K562 (cell line): ENCODE results near the gene CAMK1D. TPM values are rescaled to one million over a fixed set of nuclear protein-coding genes. Genes with fewer than 3 reads are reported as not detected.

Experiments used
- C11orf30 ChIP-seq: fragments of 450-650 bp; IDR thresholded peaks from 2 replicates; pipeline ENCODE4 v1.6.1; 2016; ENCODE audit warnings: low read depth, mild to moderate bottlenecking
- EP400 ChIP-seq: fragments of 450-650 bp; IDR thresholded peaks from 2 replicates; pipeline ENCODE4 v1.6.1; 2017; ENCODE audit warnings: antibody characterized with exemption, mild to moderate bottlenecking, moderate library complexity
- FOXA3 ChIP-seq, 2 experiments: fragments of 450-650 bp in 1 of 2; sonication (generic) in 1 of 2; formaldehyde crosslinking; IDR thresholded peaks in 1 of 2; conservative IDR thresholded peaks in 1 of 2; 2 replicates each; pipeline versions ENCODE4 v1.4.0 to v1.8.0; 2020 to 2022; ENCODE audit warnings: mild to moderate bottlenecking in 2 of 2, missing genetic modification reagents in 1 of 2
- MEIS2 ChIP-seq: fragments of 450-650 bp; IDR thresholded peaks from 2 replicates; pipeline ENCODE4 v1.6.1; 2014; ENCODE audit warnings: mild to moderate bottlenecking; ENCODE audit not compliant: partially characterized antibody
- NBN ChIP-seq: fragments of 450-650 bp; IDR thresholded peaks from 2 replicates; pipeline ENCODE4 v1.6.1; 2016; ENCODE audit warnings: low read depth, mild to moderate bottlenecking
- RB1 ChIP-seq: fragments of 450-650 bp; IDR thresholded peaks from 2 replicates; pipeline ENCODE4 v1.6.1; 2017; ENCODE audit warnings: low read depth, mild to moderate bottlenecking
- ZNF316 ChIP-seq: fragments of 450-650 bp; IDR thresholded peaks from 2 replicates; pipeline ENCODE4 v1.6.1; 2016
- polyA plus RNA-seq, 8 experiments: library from polyadenylated mRNA; depleted of rRNA in 4 of 8; stranded (reverse) in 5 of 8; unstranded in 3 of 8; fragments of >200 nt; fragmentation: Nextera tagmentation in 2 of 8; fragmentation: Illumina TruSeq in 1 of 8; extraction: Ambion mirVana in 2 of 8; extraction: Trizol in 1 of 8; gene quantifications; 2 replicates each; pipeline versions ENCODE4 v1.2.1 to v1.2.3, GENCODE V29; 2011 to 2014; ENCODE audit warnings: inconsistent platforms in 1 of 8, missing spikeins in 1 of 8
- total RNA-seq, 7 experiments: library from RNA; depleted of rRNA in 6 of 7; stranded (reverse); fragments of >200 nt in 6 of 7; fragmentation: Illumina TruSeq in 2 of 7; extraction: Trizol in 2 of 7; gene quantifications; 2 replicates each; pipeline versions ENCODE4 v1.2.1 to v1.2.3, GENCODE V29; 2011 to 2021; ENCODE audit warnings: low replicate concordance in 1 of 7
- TF ChIP-seq, protein P1 (sequence below): sonication (generic); formaldehyde crosslinking; IDR thresholded peaks from 2 replicates; pipeline ENCODE4 v1.8.1; 2023; ENCODE audit warnings: mild to moderate bottlenecking, missing genetic modification reagents
- TF ChIP-seq, protein P2 (sequence below): fragments of 250-450 bp; sonication (Bioruptor Pico); IDR thresholded peaks from 2 replicates; pipeline ENCODE4 v1.4.0; 2020

Gene CAMK1D
- total and polyA plus RNA-seq, 9 of the 15 experiments (the other 6 are each of a cell fraction or from before 2014, with no cell fraction given) = 0.12 to 0.24 (median 0.20) TPM; not detected in 5

DNA sequence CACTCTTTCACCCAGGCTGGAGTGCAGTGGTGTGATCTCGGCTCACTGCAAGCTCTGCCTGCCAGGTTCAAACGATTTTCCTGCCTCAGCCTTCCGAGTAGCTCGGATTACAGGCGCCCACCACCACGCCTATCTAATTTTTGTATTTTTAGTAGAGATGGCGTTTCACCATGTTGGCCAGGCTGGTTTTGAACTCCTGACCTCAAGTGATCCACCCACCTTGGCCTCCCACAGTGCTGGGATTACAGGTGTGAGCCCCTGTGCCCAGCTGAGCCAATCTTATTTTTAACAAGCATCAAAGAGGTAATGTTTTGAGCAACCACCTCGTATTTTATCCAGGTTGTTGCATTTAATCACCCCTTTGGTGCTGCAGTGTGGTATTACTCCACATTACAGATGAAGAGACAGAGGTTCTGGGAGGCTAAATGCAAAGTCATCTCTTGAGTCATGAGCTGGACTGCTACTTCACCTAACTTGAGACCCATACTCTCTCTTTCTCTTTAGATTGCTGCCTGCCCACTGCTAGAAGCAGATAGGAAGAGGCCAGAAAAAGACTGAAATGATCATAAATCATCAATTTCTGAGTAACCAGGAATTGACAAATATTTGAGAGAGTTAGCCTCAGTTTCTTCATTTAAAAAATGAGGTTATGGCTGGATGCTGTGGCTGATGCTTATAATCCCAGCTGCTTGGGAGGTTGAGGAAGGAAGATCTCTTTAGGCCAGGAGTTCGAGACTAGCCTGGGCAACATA is 116.2 kb downstream of the CAMK1D start (continued):
- TF ChIP-seq, protein P1, sequence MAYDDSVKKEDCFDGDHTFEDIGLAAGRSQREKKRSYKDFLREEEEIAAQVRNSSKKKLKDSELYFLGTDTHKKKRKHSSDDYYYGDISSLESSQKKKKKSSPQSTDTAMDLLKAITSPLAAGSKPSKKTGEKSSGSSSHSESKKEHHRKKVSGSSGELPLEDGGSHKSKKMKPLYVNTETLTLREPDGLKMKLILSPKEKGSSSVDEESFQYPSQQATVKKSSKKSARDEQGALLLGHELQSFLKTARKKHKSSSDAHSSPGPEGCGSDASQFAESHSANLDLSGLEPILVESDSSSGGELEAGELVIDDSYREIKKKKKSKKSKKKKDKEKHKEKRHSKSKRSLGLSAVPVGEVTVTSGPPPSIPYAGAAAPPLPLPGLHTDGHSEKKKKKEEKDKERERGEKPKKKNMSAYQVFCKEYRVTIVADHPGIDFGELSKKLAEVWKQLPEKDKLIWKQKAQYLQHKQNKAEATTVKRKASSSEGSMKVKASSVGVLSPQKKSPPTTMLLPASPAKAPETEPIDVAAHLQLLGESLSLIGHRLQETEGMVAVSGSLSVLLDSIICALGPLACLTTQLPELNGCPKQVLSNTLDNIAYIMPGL (CRISPR knock-in tag) = no peak
- TF ChIP-seq ZNF316 (peak; percentile 43; the same call in 1 of the 2 replicates), NBN (no peak), C11orf30 (peak; percentile 68), FOXA3 (CRISPR knock-in tag; conservative IDR thresholded peaks at IDR 0.05 in 1 of 2, IDR thresholded peaks at IDR 0.05 in 1 of 2) (no peak), MEIS2 (peak; percentile 59), EP400 (no peak), RB1 (no peak)
- TF ChIP-seq, protein P2, sequence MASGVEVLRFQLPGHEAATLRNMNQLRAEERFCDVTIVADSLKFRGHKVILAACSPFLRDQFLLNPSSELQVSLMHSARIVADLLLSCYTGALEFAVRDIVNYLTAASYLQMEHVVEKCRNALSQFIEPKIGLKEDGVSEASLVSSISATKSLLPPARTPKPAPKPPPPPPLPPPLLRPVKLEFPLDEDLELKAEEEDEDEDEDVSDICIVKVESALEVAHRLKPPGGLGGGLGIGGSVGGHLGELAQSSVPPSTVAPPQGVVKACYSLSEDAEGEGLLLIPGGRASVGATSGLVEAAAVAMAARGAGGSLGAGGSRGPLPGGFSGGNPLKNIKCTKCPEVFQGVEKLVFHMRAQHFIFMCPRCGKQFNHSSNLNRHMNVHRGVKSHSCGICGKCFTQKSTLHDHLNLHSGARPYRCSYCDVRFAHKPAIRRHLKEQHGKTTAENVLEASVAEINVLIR (CRISPR knock-in tag) = no peak
- TF ChIP-seq, all 486 proteins: peak for 11
